WTC11 (cell line): ENCODE measurements around the gene UBL4A. TPM values are rescaled to one million over a fixed set of nuclear protein-coding genes. Genes with fewer than 3 reads are reported as not detected.

Experiments used
- ATAC-seq: fragments of 200-7000 bp; cut with Tn5 transposase; 2 replicates; pipeline ENCODE4 v1.10.0; 2021; ENCODE audit warnings: mild to moderate bottlenecking, moderate library complexity
- CTCF ChIA-PET: fragments of 300-600 bp; sonication (Branson Sonifier 250); formaldehyde crosslinking; loops from one replicate; lab custom pipeline; 2021; ENCODE audit warnings: antibody characterized with exemption; lab: Charles Lee
- POLR2A ChIA-PET: fragments of 350-600 bp; sonication (Branson Sonifier 250); formaldehyde crosslinking; loops from one replicate; lab custom pipeline; 2021; ENCODE audit warnings: antibody characterized with exemption; lab: Charles Lee
- DNase-seq: peaks from one replicate; pipeline ENCODE4 v3.0.0; 2021; ENCODE audit warnings: low spot score
- H3K27ac Mint-ChIP-seq: 2 replicates; pipeline ENCODE4 v1.8.0; 2021; ENCODE audit warnings: mixed read lengths
- H3K27me3 Mint-ChIP-seq: 2 replicates; pipeline ENCODE4 v1.8.0; 2021; ENCODE audit warnings: low read depth, mild to moderate bottlenecking, moderate library complexity, mixed read lengths
- H3K36me3 Mint-ChIP-seq: 2 replicates; pipeline ENCODE4 v1.8.0; 2021; ENCODE audit warnings: mixed read lengths
- H3K4me1 Mint-ChIP-seq: 2 replicates; pipeline ENCODE4 v1.8.0; 2022; ENCODE audit warnings: mixed read lengths
- H3K4me3 Mint-ChIP-seq: 2 replicates; pipeline ENCODE4 v1.8.0; 2021; ENCODE audit warnings: mild to moderate bottlenecking, moderate library complexity, mixed read lengths
- H3K9me3 Mint-ChIP-seq: 2 replicates; pipeline ENCODE4 v1.8.0; 2021; ENCODE audit warnings: mixed read lengths
- ATF1 ChIP-seq: sonication (generic); formaldehyde crosslinking; IDR thresholded peaks from 2 replicates; pipeline ENCODE4 v1.8.1; 2023; ENCODE audit warnings: mild to moderate bottlenecking, moderate library complexity, missing genetic modification reagents
- EMX1 ChIP-seq: fragments of 250-450 bp; sonication (Bioruptor Pico); IDR thresholded peaks from 2 replicates; pipeline ENCODE4 v1.8.0; 2021; ENCODE audit warnings: mild to moderate bottlenecking
- ETV6 ChIP-seq: sonication (generic); formaldehyde crosslinking; IDR thresholded peaks from 2 replicates; pipeline ENCODE4 v1.8.1; 2022; ENCODE audit warnings: mild to moderate bottlenecking, missing genetic modification reagents
- JUN ChIP-seq: sonication (generic); formaldehyde crosslinking; IDR thresholded peaks from 2 replicates; pipeline ENCODE4 v1.8.0; 2023; ENCODE audit warnings: mild to moderate bottlenecking, missing genetic modification reagents
- KAT7 ChIP-seq: sonication (generic); formaldehyde crosslinking; IDR thresholded peaks from 2 replicates; pipeline ENCODE4 v1.8.1; 2023; ENCODE audit warnings: missing genetic modification reagents, mild to moderate bottlenecking, borderline replicate concordance
- PRRX2 ChIP-seq: fragments of 250-450 bp; sonication (Bioruptor Pico); IDR thresholded peaks from 2 replicates; pipeline ENCODE4 v1.8.0; 2021; ENCODE audit warnings: mild to moderate bottlenecking
- SP1 ChIP-seq: sonication (generic); formaldehyde crosslinking; conservative IDR thresholded peaks from 2 replicates; pipeline ENCODE4 v1.8.1; 2022; ENCODE audit warnings: missing genetic modification reagents
- TCF7 ChIP-seq: sonication (generic); formaldehyde crosslinking; IDR thresholded peaks from 2 replicates; pipeline ENCODE4 v1.8.0; 2022; ENCODE audit warnings: mild to moderate bottlenecking, low read depth, missing genetic modification reagents, moderate library complexity
- ZNF219 ChIP-seq: sonication (generic); formaldehyde crosslinking; IDR thresholded peaks from 2 replicates; pipeline ENCODE4 v1.8.0; 2023; ENCODE audit warnings: missing genetic modification reagents, mild to moderate bottlenecking, borderline replicate concordance
- ZNF232 ChIP-seq: sonication (generic); formaldehyde crosslinking; IDR thresholded peaks from 2 replicates; pipeline ENCODE4 v1.8.0; 2022; ENCODE audit warnings: mild to moderate bottlenecking, missing genetic modification reagents
- ZNF423 ChIP-seq: fragments of 250-450 bp; sonication (Bioruptor Pico); IDR thresholded peaks from 2 replicates; pipeline ENCODE4 v2.1.2; 2022; ENCODE audit warnings: mild to moderate bottlenecking, moderate library complexity
- total RNA-seq: library from RNA; stranded (reverse); gene quantifications from 3 replicates; pipeline ENCODE4 v1.2.3, GENCODE V29; 2021
- TF ChIP-seq, protein P1 (sequence below): sonication (generic); formaldehyde crosslinking; IDR thresholded peaks from 2 replicates; pipeline ENCODE4 v1.8.1; 2022; ENCODE audit warnings: missing genetic modification reagents, borderline replicate concordance
- TF ChIP-seq, protein P2 (sequence below): fragments of 200-600 bp; IDR thresholded peaks from 2 replicates; pipeline ENCODE4 v1.8.0; 2022; ENCODE audit warnings: antibody characterized with exemption
- TF ChIP-seq, protein P3 (sequence below): sonication (generic); formaldehyde crosslinking; IDR thresholded peaks from 2 replicates; pipeline ENCODE4 v1.8.1; 2023; ENCODE audit warnings: mild to moderate bottlenecking, missing genetic modification reagents, moderate library complexity
- TF ChIP-seq, protein P4 (sequence below): fragments of 250-450 bp; sonication (Bioruptor Pico); conservative IDR thresholded peaks from 2 replicates; pipeline ENCODE4 v1.9.0; 2021; ENCODE audit warnings: mild to moderate bottlenecking
- TF ChIP-seq, protein P5 (sequence below): fragments of 250-450 bp; sonication (Bioruptor Pico); IDR thresholded peaks from 2 replicates; pipeline ENCODE4 v1.9.0; 2021; ENCODE audit warnings: mild to moderate bottlenecking
- TF ChIP-seq, protein P6 (sequence below): fragments of 250-450 bp; sonication (Bioruptor Pico); IDR thresholded peaks from 2 replicates; pipeline ENCODE4 v1.9.0; 2021; ENCODE audit warnings: mild to moderate bottlenecking
- TF ChIP-seq, protein P7 (sequence below): fragments of 250-450 bp; sonication (Bioruptor Pico); IDR thresholded peaks from 2 replicates; pipeline ENCODE4 v1.9.0; 2021; ENCODE audit warnings: mild to moderate bottlenecking, borderline replicate concordance
- TF ChIP-seq, protein P8 (sequence below): sonication (generic); formaldehyde crosslinking; IDR thresholded peaks from 2 replicates; pipeline ENCODE4 v1.8.1; 2022; ENCODE audit warnings: low read depth, missing genetic modification reagents, borderline replicate concordance

Gene UBL4A
- total RNA-seq, 1 experiment from 2014 or later = 34.0 TPM

DNA sequence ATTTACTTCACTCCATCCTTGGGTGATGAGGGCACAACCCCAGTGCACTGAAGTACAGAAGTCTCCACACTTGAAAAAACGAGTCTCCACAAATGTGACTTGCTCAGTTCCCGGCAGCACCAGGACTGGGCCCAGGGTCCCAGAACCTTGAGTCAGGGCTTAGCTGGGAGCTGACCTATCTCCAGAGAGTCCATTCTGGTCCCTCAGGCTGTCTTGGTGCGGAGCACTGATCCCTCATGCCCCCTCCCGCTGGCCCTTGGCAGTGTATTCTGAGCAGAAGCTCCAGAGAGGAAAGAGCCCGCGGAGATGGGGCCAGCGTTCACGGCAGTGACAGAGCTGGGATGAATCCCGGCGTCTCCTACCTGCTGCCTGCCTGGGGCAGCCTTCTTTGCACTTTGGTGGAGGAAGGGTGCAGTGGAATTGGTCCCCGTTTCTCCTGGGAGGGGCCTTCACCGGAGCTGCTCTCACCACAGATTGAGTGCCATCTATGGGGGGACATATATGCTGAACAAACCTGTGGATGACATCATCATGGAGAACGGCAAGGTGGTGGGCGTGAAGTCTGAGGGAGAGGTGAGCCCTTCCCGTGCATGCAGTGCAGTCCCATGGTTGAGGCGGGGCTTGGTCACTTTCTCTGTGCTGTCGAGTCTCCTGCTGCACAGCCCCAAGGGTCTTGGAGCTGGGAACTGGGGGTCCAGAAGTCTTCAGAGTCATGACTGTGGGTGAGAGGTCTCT, 45.6 kb downstream of the UBL4A start:
- H3K27me3 Mint-ChIP-seq = no peaks in the 10 kb centered on the region
- no peak overlapping the region for H3K4me3 Mint-ChIP-seq
- H3K9me3 Mint-ChIP-seq = no peaks in the 10 kb centered on the region
- TF ChIP-seq, protein P1, sequence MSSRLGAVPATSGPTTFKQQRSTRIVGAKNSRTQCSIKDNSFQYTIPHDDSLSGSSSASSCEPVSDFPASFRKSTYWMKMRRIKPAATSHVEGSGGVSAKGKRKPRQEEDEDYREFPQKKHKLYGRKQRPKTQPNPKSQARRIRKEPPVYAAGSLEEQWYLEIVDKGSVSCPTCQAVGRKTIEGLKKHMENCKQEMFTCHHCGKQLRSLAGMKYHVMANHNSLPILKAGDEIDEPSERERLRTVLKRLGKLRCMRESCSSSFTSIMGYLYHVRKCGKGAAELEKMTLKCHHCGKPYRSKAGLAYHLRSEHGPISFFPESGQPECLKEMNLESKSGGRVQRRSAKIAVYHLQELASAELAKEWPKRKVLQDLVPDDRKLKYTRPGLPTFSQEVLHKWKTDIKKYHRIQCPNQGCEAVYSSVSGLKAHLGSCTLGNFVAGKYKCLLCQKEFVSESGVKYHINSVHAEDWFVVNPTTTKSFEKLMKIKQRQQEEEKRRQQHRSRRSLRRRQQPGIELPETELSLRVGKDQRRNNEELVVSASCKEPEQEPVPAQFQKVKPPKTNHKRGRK = no peak
- TF ChIP-seq, protein P2, sequence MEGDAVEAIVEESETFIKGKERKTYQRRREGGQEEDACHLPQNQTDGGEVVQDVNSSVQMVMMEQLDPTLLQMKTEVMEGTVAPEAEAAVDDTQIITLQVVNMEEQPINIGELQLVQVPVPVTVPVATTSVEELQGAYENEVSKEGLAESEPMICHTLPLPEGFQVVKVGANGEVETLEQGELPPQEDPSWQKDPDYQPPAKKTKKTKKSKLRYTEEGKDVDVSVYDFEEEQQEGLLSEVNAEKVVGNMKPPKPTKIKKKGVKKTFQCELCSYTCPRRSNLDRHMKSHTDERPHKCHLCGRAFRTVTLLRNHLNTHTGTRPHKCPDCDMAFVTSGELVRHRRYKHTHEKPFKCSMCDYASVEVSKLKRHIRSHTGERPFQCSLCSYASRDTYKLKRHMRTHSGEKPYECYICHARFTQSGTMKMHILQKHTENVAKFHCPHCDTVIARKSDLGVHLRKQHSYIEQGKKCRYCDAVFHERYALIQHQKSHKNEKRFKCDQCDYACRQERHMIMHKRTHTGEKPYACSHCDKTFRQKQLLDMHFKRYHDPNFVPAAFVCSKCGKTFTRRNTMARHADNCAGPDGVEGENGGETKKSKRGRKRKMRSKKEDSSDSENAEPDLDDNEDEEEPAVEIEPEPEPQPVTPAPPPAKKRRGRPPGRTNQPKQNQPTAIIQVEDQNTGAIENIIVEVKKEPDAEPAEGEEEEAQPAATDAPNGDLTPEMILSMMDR = no peak
- no peak for TF ChIP-seq ZNF232 (CRISPR knock-in tag)
- TF ChIP-seq TCF7 (CRISPR knock-in tag) = no peak
- TF ChIP-seq, protein P3, sequence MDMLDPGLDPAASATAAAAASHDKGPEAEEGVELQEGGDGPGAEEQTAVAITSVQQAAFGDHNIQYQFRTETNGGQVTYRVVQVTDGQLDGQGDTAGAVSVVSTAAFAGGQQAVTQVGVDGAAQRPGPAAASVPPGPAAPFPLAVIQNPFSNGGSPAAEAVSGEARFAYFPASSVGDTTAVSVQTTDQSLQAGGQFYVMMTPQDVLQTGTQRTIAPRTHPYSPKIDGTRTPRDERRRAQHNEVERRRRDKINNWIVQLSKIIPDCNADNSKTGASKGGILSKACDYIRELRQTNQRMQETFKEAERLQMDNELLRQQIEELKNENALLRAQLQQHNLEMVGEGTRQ (CRISPR knock-in tag) = no peak
- H3K36me3 Mint-ChIP-seq = peaks cover 15% of the 10 kb centered on the region
- peaks cover 11% of the 10 kb centered on the region for H3K4me1 Mint-ChIP-seq
- ChIA-PET CTCF (no interaction called here), POLR2A (interaction anchor here (0.9 kb wide), 1 partner anchor 94 kb away, joined by 3 read pairs; no protein-coding TSS in a partner anchor)
- H3K27ac Mint-ChIP-seq = no peak overlapping the region
- DNase-seq = no peak
- ATAC-seq = no peak

DNA sequence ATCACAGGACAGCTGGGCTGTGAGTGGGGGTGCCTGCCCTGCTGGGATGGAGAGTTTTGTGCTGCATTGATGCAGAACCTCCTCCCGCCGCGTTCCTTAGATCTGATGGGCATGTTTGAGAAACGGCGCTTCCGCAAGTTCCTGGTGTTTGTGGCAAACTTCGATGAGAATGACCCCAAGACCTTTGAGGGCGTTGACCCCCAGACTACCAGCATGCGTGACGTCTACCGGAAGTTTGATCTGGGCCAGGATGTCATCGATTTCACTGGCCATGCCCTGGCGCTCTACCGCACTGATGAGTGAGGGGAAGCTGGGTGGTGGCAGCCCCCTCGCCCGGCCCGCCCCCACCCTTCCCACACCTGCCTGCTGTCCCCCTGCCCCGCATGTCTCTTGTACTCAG, 46.6 kb downstream of the UBL4A start:
- H3K36me3 Mint-ChIP-seq = peaks cover 15% of the 10 kb centered on the region
- ATAC-seq (no peak), DNase-seq (no peak)
- CTCF ChIA-PET = no interaction called here
- no peaks in the 10 kb centered on the region for H3K27me3 Mint-ChIP-seq
- H3K27ac Mint-ChIP-seq = no peak overlapping the region
- H3K4me3 Mint-ChIP-seq = no peak overlapping the region
- peaks cover 12% of the 10 kb centered on the region for H3K4me1 Mint-ChIP-seq
- no peaks in the 10 kb centered on the region for H3K9me3 Mint-ChIP-seq
- POLR2A ChIA-PET = no interaction called here
- TF ChIP-seq PRRX2 (CRISPR knock-in tag) = no peak
- TF ChIP-seq ZNF423 (CRISPR knock-in tag) = no peak
- no peak for TF ChIP-seq ETV6
- TF ChIP-seq, protein P4, sequence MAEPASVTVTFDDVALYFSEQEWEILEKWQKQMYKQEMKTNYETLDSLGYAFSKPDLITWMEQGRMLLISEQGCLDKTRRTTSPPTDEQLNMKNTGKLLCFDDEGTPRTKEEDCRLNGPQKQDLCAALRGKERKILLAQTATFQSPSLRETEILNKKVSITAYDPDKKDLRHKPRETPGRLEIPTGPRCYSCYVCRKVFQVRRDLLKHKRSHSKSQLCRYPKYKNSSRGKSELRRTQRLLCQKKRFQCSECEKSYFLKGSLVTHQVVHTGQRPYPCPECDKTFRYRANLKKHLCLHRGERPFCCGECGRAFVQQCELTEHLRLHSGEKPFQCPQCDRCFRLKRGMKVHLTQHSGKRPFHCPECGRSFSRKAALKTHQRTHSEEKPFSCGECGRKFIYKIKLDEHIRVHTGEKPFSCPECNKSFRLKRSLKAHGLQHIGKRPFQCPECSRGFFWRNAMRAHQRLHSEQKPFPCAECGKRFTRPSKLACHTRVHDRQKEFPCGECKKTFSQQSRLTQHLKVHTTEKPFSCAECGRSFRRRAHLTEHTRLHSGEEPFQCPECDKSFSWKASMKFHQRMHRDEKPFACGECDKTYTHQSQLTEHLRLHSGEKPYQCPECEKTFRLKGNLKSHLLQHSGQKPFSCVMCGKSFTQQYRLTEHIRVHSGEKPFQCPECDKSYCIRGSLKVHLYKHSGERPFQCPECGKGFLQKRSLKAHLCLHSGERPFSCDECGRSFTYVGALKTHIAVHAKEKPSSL (CRISPR knock-in tag) = no peak
- TF ChIP-seq ZNF219 (CRISPR knock-in tag) = no peak
- TF ChIP-seq ATF1 = no peak
- TF ChIP-seq, protein P5, sequence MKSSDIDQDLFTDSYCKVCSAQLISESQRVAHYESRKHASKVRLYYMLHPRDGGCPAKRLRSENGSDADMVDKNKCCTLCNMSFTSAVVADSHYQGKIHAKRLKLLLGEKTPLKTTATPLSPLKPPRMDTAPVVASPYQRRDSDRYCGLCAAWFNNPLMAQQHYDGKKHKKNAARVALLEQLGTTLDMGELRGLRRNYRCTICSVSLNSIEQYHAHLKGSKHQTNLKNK (CRISPR knock-in tag) = no peak
- TF ChIP-seq SP1 (CRISPR knock-in tag) = no peak
- TF ChIP-seq, protein P6, sequence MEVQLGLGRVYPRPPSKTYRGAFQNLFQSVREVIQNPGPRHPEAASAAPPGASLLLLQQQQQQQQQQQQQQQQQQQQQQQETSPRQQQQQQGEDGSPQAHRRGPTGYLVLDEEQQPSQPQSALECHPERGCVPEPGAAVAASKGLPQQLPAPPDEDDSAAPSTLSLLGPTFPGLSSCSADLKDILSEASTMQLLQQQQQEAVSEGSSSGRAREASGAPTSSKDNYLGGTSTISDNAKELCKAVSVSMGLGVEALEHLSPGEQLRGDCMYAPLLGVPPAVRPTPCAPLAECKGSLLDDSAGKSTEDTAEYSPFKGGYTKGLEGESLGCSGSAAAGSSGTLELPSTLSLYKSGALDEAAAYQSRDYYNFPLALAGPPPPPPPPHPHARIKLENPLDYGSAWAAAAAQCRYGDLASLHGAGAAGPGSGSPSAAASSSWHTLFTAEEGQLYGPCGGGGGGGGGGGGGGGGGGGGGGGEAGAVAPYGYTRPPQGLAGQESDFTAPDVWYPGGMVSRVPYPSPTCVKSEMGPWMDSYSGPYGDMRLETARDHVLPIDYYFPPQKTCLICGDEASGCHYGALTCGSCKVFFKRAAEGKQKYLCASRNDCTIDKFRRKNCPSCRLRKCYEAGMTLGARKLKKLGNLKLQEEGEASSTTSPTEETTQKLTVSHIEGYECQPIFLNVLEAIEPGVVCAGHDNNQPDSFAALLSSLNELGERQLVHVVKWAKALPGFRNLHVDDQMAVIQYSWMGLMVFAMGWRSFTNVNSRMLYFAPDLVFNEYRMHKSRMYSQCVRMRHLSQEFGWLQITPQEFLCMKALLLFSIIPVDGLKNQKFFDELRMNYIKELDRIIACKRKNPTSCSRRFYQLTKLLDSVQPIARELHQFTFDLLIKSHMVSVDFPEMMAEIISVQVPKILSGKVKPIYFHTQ (CRISPR knock-in tag) = no peak
- TF ChIP-seq EMX1 (CRISPR knock-in tag) = no peak
- TF ChIP-seq KAT7 (CRISPR knock-in tag) = no peak
- no peak for TF ChIP-seq JUN
- TF ChIP-seq, protein P7, sequence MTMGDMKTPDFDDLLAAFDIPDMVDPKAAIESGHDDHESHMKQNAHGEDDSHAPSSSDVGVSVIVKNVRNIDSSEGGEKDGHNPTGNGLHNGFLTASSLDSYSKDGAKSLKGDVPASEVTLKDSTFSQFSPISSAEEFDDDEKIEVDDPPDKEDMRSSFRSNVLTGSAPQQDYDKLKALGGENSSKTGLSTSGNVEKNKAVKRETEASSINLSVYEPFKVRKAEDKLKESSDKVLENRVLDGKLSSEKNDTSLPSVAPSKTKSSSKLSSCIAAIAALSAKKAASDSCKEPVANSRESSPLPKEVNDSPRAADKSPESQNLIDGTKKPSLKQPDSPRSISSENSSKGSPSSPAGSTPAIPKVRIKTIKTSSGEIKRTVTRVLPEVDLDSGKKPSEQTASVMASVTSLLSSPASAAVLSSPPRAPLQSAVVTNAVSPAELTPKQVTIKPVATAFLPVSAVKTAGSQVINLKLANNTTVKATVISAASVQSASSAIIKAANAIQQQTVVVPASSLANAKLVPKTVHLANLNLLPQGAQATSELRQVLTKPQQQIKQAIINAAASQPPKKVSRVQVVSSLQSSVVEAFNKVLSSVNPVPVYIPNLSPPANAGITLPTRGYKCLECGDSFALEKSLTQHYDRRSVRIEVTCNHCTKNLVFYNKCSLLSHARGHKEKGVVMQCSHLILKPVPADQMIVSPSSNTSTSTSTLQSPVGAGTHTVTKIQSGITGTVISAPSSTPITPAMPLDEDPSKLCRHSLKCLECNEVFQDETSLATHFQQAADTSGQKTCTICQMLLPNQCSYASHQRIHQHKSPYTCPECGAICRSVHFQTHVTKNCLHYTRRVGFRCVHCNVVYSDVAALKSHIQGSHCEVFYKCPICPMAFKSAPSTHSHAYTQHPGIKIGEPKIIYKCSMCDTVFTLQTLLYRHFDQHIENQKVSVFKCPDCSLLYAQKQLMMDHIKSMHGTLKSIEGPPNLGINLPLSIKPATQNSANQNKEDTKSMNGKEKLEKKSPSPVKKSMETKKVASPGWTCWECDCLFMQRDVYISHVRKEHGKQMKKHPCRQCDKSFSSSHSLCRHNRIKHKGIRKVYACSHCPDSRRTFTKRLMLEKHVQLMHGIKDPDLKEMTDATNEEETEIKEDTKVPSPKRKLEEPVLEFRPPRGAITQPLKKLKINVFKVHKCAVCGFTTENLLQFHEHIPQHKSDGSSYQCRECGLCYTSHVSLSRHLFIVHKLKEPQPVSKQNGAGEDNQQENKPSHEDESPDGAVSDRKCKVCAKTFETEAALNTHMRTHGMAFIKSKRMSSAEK = no peak
- TF ChIP-seq, protein P8, sequence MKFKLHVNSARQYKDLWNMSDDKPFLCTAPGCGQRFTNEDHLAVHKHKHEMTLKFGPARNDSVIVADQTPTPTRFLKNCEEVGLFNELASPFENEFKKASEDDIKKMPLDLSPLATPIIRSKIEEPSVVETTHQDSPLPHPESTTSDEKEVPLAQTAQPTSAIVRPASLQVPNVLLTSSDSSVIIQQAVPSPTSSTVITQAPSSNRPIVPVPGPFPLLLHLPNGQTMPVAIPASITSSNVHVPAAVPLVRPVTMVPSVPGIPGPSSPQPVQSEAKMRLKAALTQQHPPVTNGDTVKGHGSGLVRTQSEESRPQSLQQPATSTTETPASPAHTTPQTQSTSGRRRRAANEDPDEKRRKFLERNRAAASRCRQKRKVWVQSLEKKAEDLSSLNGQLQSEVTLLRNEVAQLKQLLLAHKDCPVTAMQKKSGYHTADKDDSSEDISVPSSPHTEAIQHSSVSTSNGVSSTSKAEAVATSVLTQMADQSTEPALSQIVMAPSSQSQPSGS (CRISPR knock-in tag) = no peak
